ENCODE measurements around the gene MBD4. TPM values are rescaled to one million over a fixed set of nuclear protein-coding genes. Genes with fewer than 3 reads are reported as not detected.

MBD4 gene
- total RNA-seq, 4 donors from 2014 or later = 25.1 to 44.9 (median 31.9) TPM

DNA sequence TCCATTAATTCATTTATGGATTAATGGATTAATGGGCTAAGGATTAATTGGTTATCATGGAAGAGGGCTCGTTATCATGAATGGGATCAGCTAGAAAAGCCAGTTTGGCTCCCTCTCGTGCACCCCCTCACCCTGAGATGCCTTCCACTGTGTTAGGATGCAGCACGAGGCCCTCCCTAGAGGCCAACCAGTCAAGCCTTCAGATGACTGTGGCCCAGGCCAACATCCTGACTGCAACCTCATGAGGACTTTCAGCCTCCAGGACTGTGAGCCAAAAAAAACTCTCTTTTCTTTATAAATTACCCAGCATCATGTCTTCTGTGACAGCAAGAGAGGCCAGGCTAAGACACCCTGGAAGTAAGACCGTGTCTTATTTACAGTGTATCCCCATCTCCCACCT is 20.3 kb downstream of the MBD4 start:
- no peak for TF ChIP-seq CTCF (IDR thresholded peaks at IDR 0.05; ENCODE audit: low read depth)

- TF ChIP-seq CTCF (IDR thresholded peaks at IDR 0.05; ENCODE audit: low read depth) = no peak
Observed at GRCh38 chr3:129418041-129418973, 21.4 kb downstream of the MBD4 start.

DNA sequence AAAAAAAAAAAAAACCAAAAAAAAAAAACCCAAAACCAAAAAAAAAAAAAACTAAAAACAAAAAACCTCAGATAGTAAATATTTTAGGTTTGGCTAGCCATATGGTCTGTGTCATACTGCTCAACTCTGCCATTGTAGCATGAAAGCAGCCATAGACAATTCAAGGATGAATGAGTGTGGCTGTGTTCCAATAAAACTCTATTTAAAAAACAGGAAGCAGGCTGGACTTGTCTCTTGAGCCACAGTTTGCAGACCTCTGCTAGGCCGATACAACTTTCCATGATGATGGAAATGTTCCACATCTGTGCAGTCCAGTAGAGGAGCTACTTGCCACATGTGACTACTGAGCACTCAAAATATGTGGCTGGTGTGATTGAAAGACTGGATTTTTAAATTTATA is 22.4 kb downstream of the MBD4 start:
- no peak for TF ChIP-seq CTCF (IDR thresholded peaks at IDR 0.05; ENCODE audit: low read depth)

- no peak for TF ChIP-seq CTCF (IDR thresholded peaks at IDR 0.05; ENCODE audit: low read depth)
Observed at GRCh38 chr3:129416415-129416814, 23.3 kb downstream of the MBD4 start.

DNA sequence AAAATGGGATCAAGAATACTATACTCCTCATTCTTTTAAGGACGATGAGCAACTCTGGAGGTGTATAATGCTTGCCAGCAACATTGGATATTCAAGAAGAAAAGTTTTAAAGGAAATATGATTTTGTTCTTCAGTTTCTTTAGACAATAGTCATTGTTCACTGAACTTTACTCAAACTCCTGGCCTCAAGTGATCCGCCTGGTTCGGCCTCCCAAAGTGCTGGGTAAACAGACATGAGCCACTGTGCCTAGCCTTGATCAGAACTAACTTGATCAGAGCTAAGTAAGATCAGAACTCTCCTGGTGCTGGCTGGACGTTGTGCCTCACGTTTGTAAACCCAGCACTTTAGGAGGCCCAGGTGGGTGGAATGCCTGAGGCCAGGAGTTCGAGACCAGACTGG is 23.9 kb downstream of the MBD4 start:
- TF ChIP-seq CTCF (IDR thresholded peaks at IDR 0.05; ENCODE audit: low read depth) = no peak

GRCh38 chr3:129415378-129415777 is 24.4 kb downstream of the MBD4 start:
- no peak for TF ChIP-seq CTCF (IDR thresholded peaks at IDR 0.05; ENCODE audit: low read depth)

- no peak for TF ChIP-seq CTCF (IDR thresholded peaks at IDR 0.05; ENCODE audit: low read depth)
Observed at GRCh38 chr3:129413687-129414506, 25.9 kb downstream of the MBD4 start.

Data from subcutaneous adipose tissue (tissue), 4 donors.